GM12872 (cell line): ENCODE data around the gene NPFF.

Source experiments
- CTCF ChIP-seq: IDR thresholded peaks from 3 replicates; pipeline ENCODE4 v1.5.1; 2011; ENCODE audit warnings: low read depth, mild to moderate bottlenecking, low read length, moderate library complexity; ENCODE audit not compliant: insufficient read depth

Gene NPFF

GRCh38 chr12:53508534-53509170 is 1.4 kb upstream of the NPFF start:
- peak; percentile 94 for TF ChIP-seq CTCF

- no peak for TF ChIP-seq CTCF
Measured at GRCh38 chr12:53507603-53507885, 260 bp upstream of the NPFF start.

GRCh38 chr12:53506450-53506785 is 866 bp downstream of the NPFF start:
- no peak for TF ChIP-seq CTCF

GRCh38 chr12:53505555-53506449 is 1.5 kb downstream of the NPFF start:
- TF ChIP-seq CTCF, result no peak

GRCh38 chr12:53505086-53505485 is 2.2 kb downstream of the NPFF start:
- no peak for TF ChIP-seq CTCF

- no peak for TF ChIP-seq CTCF
Measured at GRCh38 chr12:53504004-53504920, 3.0 kb downstream of the NPFF start.
